IPS-NIHi7 (cell line): ENCODE results near the gene SHMT1.
"Not testable (repeated sequence)": the region's sequence is repeated elsewhere in the genome, so short reads cannot be mapped to it uniquely, and the experiment has no call there.

Experiments used
- DNase-seq: peaks from one replicate; pipeline ENCODE4 v3.0.0; 2012; ENCODE audit warnings: mixed read lengths; ENCODE audit errors: extremely low spot score

Gene SHMT1

GRCh38 chr17:18326039-18326438 is 37.3 kb downstream of the SHMT1 start:
- no peak for DNase-seq

DNA sequence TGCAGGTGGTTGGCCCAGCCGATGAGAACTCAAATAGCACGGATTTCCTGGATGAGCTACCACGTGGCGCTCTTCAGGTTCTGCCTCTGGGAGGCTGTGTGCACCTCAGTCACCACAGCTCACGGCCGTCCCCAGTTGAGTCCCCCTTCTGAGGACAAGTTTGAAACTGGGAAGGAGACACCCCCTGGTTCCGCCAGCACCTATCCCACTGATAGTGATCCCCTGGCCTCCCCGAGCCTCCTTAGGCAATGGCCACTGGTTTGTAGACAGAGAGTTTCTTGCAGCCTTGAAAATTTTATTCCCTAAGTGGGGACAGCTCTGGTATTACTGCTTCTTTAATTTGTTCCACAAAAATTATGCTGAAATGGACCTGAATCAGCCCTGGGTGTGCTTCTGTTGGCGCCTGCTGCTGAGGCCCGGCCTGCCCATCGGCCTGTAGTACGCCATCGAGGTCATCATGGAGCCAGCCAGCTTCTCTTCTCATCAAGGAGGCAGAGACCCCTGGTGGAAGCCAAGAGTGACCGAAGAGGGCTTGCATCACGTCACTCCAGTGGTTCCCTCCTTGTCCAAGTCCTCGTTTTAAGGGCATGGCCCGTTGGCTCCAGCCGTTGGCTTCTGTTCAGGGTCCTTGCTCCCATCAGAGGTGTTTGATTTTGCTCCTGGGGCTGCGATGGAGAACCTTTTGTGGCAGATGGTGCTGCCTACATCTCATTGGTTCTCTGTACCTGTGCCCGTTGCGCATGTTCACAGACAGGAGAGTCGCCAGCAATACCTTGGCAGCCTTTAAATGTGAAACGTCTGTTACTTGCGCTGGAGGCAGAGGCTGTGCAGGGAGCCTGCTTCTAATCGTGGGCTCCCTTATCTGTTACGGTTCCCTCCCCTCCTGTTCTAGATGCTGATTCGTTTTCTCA is 39.0 kb downstream of the SHMT1 start:
- no peak for DNase-seq

- DNase-seq, result no peak
Observed at GRCh38 chr17:18323507-18324139, 39.7 kb downstream of the SHMT1 start.

DNA sequence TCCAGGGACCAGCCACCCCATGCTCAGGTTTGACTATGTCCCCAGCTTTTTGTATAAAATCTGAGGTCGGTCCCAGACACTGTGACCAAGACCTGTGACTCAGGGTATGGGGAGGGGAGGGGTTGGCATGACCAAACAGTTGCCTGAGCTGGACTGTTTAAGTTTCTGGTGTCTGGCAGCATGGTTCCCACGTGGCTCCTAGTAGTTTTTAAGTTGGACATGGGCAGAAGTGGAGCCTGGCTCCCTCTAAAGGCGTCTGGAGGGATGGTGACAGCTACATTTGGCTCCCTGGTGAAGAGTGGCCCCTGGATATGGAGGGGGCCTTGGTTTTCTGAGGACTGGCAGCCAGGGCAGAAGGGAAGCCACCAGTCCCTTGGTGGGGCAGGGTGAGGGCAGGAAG is 40.3 kb downstream of the SHMT1 start:
- no peak for DNase-seq

DNA sequence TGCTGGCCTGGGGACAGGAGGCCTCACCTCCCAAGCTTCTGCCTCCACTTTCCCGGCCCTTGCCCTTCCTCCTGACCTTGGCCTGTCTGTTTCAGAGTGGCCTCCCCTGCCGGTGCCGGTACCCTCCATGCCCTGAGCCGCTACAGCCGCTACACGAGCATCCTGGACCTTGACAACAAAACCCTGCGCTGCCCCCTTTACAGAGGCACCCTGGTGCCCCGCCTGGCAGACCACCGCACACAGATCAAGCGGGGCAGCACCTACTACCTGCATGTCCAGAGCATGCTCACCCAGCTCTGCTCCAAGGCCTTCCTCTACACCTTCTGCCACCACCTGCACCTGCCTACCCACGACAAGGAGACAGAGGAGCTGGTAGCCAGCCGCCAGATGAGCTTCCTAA is 40.8 kb downstream of the SHMT1 start:
- DNase-seq, result no peak

DNA sequence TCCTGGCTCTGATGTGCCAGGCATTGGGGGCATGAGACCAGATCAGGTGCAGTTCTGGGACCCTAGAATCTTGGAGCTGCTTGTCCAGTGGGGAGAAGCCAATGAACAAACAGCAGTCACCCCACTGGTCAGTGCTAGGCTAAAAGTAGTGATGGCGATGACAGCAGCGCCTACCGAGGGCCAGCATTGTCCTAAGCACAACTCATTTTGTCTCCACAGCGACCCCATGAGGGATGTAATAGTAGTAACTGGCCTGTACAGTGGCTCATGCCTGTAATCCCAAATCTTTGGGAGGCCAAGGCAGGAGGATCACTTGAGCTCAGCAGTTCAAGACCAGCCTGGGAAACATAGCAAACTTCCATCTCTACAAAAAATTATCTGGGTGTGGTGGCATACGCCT is 42.0 kb downstream of the SHMT1 start:
- no peak for DNase-seq

DNA sequence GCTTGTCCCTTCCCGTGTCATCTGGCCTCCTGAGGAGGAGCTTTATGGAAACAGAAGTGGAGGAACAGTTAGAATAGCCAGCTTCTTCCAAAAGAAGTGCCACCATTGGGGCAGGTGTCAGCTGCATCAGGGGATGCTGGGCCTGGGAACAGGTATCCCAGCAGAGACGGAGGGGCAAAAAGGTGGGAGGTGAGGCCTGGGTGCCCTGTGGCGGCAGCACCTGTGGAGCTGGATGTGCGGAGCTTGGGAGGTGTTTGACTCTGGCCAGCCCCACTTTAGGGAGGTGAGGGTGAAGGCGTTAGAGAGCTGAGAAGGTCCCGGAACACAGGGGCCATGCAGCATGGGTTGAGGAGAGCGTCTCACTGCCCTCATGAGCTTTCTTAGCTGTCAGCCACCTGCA is 43.0 kb downstream of the SHMT1 start:
- DNase-seq, result no peak

- DNase-seq, result peak; percentile 53
Observed at GRCh38 chr17:18319604-18320256, 43.6 kb downstream of the SHMT1 start.

- no peak for DNase-seq
Observed at GRCh38 chr17:18318771-18319450, 44.4 kb downstream of the SHMT1 start.

DNA sequence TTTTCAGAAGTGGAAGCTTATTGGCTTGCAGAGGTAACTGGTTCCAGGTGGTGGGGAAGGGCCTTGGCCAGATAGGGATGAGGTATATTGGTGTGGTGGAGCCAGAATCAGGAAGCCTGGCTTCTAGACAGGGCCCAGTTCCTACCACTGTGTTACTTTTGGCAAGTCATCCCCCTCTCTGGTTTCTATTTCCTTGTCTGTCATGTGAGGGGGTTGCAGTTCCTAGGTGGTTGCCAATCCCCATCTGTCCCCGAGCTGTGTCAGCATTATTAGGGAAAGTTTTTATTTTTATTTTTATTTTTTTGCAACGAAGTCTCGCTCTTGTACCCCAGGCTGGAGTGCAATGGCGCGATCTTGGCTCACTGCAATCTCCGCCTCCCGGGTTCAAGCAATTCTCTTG is 45.2 kb downstream of the SHMT1 start:
- DNase-seq, result no peak

DNA sequence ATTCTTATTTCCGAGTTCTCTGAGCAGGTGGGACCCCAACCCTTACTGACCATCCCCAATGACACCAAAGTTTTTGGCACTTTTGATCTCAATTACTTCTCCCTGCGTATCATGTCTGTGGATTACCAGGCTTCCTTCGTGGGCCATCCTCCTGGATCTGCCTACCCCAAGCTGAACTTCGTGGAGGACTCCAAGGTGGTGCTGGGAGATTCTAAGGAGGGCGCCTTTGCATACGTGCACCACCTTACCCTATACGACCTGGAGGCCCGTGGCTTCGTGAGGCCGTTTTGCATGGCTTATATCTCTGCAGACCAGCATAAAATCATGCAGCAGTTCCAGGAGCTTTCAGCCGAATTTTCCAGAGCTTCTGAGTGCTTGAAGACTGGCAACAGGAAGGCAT is 47.4 kb downstream of the SHMT1 start:
- no peak for DNase-seq

DNA sequence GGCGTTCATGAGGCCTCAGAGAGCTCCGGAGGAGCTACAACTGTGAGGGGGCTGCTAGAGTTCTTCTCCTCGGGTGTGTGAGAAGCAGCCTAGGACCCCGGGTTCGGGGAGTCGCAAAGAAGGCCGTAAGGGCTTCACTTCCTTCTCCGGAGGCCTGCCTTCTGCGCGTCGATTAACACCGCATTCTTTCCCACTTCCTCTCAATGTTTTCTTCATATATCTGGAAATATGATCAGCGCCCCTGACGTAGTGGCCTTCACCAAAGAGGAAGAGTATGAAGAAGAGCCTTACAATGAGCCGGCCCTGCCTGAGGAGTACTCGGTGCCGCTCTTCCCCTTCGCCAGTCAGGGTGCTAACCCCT is 47.8 kb downstream of the SHMT1 start:
- DNase-seq, result no peak

DNA sequence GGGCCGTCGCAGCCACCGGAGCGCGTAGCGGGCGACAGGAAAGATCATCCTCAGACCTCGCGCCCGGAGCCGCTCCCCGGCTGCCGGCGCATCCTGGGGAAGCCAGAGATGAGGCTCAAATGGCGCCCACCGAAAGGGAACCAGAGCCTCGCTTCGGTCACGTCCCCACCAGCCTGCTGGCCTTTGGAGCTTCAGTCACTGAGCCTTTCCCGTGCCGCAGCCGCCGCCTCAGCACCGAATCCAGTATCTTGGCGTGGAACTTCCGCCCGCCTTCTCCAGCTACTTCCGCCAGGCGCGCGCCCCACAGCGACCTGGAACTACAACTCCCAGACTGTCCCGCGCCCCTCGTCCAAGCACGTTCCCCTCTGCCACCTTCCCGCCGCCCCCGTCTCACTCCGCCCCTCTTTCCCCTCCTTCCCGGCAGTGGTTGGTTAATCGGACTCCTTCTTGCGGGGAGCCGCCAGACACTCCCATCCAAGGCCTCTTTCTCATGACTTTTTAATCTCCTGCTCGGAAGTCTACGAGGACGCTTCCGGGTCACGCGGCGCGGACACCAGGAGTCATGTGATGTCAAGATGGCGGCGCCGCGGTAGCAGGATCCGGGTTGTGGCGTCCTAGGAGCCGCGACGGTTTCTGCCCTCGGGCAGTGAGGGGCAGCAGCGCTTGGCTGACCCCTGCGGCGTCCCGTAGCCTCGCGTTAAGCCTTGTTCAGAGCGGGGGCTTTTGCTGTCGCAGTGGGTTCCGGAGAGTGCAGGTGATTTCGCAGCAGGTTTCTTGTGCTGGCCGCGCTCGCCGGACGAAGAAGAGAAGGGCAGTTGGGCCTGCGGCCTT is 48.4 kb downstream of the SHMT1 start, which contains the start of the genes SMCR8 and TOP3A:
TSS of gene SMCR8 (plus strand) at position 563 of the 831 bp plus-strand sequence. CDS start 497 bp downstream, outside the sequence.
TSS of gene TOP3A (minus strand) at position 264 of the 831 bp plus-strand sequence. CDS start at position 48, 216 bp downstream.
- peak; percentile 91 for DNase-seq

- DNase-seq, result no peak
Observed at GRCh38 chr17:18314059-18314730, 49.2 kb downstream of the SHMT1 start.

- DNase-seq, result no peak
Observed at GRCh38 chr17:18309202-18309601, 54.1 kb downstream of the SHMT1 start.

DNA sequence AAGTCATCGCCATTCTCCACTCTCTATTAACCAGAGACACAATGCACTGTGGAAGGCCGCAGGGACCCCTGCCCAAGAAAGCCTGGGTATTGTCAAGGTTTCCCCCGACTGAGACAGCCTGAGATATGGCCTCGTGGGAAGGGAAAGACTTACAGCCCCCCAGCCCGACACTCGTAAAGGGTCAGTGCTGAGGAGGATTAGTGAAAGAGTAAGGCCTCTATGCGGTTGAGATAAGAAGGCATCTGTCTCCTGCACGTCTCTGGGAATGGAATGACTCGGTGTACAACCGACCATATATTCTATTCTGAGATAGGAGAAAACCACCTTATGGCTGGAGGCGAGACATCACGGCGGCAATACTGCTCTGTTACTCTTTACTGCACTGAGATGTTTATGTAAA is 60.1 kb downstream of the SHMT1 start:
- not testable (repeated sequence) for DNase-seq

DNA sequence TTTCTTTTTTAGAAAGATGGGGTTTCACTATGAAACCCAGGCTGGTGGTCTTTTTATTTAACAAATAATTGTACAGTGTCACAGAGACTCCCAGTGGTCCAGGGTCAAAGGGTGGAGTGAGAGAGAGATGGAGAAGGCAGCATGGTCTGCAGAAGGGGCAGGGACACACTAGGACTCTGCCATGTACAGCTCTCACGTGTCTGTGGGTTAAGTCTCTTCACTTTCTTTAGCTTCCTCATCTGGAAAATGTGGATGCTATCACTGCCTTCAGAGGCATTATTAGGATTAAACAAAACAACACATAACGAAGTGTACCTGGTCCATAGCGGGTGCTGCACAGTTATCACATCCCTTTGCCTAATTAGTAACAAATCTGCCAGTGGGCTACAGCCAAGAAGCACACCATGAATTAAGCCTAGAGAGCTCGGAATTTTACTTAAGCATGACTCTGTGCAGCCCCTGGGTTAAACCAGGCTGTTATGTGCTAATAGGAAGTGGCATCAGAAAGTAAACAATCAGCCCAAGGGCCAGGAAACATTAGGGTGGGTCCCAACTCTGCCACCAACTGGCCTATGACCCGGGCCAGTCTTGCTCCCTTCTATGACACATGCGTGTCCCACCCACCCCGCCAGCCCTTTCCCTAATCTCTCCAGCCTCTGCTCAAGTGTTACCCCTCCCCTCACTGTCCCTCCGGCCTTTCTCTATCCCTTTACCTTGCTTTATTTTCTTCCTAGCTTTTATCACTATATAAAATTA is 62.4 kb downstream of the SHMT1 start:
- no peak for DNase-seq

DNA sequence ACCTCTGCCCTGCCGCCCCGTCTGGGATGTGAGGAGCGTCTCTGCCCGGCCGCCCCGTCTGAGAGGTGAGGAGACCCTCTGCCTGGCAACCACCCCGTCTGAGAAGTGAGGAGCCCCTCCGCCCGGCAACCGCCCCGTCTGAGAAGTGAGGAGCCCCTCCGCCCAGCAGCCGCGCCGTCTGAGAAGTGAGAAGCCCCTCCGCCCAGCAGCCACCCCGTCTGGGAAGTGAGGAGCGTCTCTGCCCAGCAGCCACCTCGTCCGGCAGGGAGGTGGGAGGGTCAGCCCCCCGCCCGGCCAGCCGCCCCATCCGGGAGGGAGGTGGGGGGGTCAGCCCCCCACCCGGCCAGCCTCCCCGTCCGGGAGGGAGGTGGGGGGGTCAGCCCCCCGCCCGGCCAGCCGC is 65.3 kb downstream of the SHMT1 start:
- DNase-seq, result not testable (repeated sequence)

DNA sequence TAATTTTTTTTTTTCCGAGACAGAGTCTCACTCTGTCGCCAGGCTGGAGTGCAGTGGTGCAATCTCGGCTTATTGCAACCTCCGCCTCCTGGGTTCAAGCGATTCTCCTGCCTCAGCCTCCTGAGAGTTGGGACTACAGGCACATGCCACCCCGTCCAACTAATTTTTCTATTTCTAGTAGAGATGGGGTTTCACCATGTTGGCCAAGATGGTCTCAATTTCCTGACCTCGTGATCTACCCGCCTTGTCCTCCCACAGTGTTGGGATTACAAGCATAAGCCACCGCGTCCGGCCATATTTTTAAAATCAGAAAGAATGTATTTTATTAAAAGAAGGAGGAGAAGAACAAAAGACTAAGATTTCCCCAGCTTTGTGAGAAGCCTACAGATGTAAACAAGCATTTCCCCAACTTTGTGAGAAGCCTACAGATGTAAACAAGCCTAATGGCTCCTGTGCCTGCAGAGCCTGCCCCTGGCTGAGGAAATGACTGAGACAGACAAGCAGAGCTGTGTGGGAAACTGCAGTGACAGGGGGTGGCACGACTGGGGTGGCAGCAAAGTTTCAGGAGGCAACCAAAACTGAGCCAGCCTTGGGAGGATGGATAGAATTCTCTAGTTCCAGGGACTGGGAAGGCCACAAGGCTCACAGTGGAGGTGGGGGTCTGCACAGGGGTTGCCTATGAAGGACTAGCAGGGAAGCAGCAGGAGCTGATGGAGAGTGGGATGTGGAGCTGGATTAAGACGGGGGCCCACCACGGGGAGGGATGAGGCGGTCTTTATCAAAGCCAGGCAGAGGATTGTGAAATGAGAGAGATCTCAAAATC is 71.4 kb downstream of the SHMT1 start:
- DNase-seq, result no peak
